WTC11 (cell line): Measurements from ENCODE around the gene PCDHGC5. TPM values are rescaled to one million over a fixed set of nuclear protein-coding genes. Genes with fewer than 3 reads are reported as not detected.

ENCODE experiments used
- ATAC-seq: fragments of 200-7000 bp; cut with Tn5 transposase; 2 replicates; pipeline ENCODE4 v1.10.0; 2021; ENCODE audit warnings: mild to moderate bottlenecking, moderate library complexity
- CTCF ChIA-PET: fragments of 300-600 bp; sonication (Branson Sonifier 250); formaldehyde crosslinking; loops from one replicate; lab custom pipeline; 2021; ENCODE audit warnings: antibody characterized with exemption; lab: Charles Lee
- POLR2A ChIA-PET: fragments of 350-600 bp; sonication (Branson Sonifier 250); formaldehyde crosslinking; loops from one replicate; lab custom pipeline; 2021; ENCODE audit warnings: antibody characterized with exemption; lab: Charles Lee
- DNase-seq: peaks from one replicate; pipeline ENCODE4 v3.0.0; 2021; ENCODE audit warnings: low spot score
- H3K27ac Mint-ChIP-seq: 2 replicates; pipeline ENCODE4 v1.8.0; 2021; ENCODE audit warnings: mixed read lengths
- H3K27me3 Mint-ChIP-seq: 2 replicates; pipeline ENCODE4 v1.8.0; 2021; ENCODE audit warnings: low read depth, mild to moderate bottlenecking, moderate library complexity, mixed read lengths
- H3K36me3 Mint-ChIP-seq: 2 replicates; pipeline ENCODE4 v1.8.0; 2021; ENCODE audit warnings: mixed read lengths
- H3K4me1 Mint-ChIP-seq: 2 replicates; pipeline ENCODE4 v1.8.0; 2022; ENCODE audit warnings: mixed read lengths
- H3K4me3 Mint-ChIP-seq: 2 replicates; pipeline ENCODE4 v1.8.0; 2021; ENCODE audit warnings: mild to moderate bottlenecking, moderate library complexity, mixed read lengths
- H3K9me3 Mint-ChIP-seq: 2 replicates; pipeline ENCODE4 v1.8.0; 2021; ENCODE audit warnings: mixed read lengths
- CBFB ChIP-seq: sonication (generic); formaldehyde crosslinking; IDR thresholded peaks from 2 replicates; pipeline ENCODE4 v1.8.1; 2022; ENCODE audit warnings: mild to moderate bottlenecking, low read depth, missing genetic modification reagents
- GRHL2 ChIP-seq: fragments of 250-450 bp; sonication (Bioruptor Pico); IDR thresholded peaks from 2 replicates; pipeline ENCODE4 v1.8.0; 2022; ENCODE audit warnings: mild to moderate bottlenecking, moderate library complexity; ENCODE audit not compliant: insufficient replicate concordance, severe bottlenecking
- ZNF219 ChIP-seq: sonication (generic); formaldehyde crosslinking; IDR thresholded peaks from 2 replicates; pipeline ENCODE4 v1.8.0; 2023; ENCODE audit warnings: missing genetic modification reagents, mild to moderate bottlenecking, borderline replicate concordance
- ZNF232 ChIP-seq: sonication (generic); formaldehyde crosslinking; IDR thresholded peaks from 2 replicates; pipeline ENCODE4 v1.8.0; 2022; ENCODE audit warnings: mild to moderate bottlenecking, missing genetic modification reagents
- ZNF263 ChIP-seq: sonication (generic); formaldehyde crosslinking; IDR thresholded peaks from 2 replicates; pipeline ENCODE4 v1.8.1; 2022; ENCODE audit warnings: low read depth, mild to moderate bottlenecking, moderate library complexity, missing genetic modification reagents
- ZNF317 ChIP-seq: sonication (generic); formaldehyde crosslinking; IDR thresholded peaks from 2 replicates; pipeline ENCODE4 v1.8.1; 2023; ENCODE audit warnings: low read depth, mild to moderate bottlenecking, moderate library complexity, missing genetic modification reagents, borderline replicate concordance
- total RNA-seq: library from RNA; stranded (reverse); gene quantifications from 3 replicates; pipeline ENCODE4 v1.2.3, GENCODE V29; 2021
- TF ChIP-seq, protein P1 (sequence below): sonication (generic); formaldehyde crosslinking; IDR thresholded peaks from 2 replicates; pipeline ENCODE4 v1.8.0; 2022; ENCODE audit warnings: mild to moderate bottlenecking, missing genetic modification reagents
- TF ChIP-seq, protein P2 (sequence below): fragments of 250-450 bp; sonication (Bioruptor Pico); conservative IDR thresholded peaks from 2 replicates; pipeline ENCODE4 v1.9.0; 2021; ENCODE audit warnings: mild to moderate bottlenecking
- TF ChIP-seq, protein P3 (sequence below): sonication (generic); formaldehyde crosslinking; IDR thresholded peaks from 2 replicates; pipeline ENCODE4 v1.8.1; 2022; ENCODE audit warnings: mild to moderate bottlenecking, missing genetic modification reagents, moderate library complexity, borderline replicate concordance
- TF ChIP-seq, protein P4 (sequence below): sonication (generic); formaldehyde crosslinking; IDR thresholded peaks from 2 replicates; pipeline ENCODE4 v1.8.1; 2022; ENCODE audit warnings: low read depth, mild to moderate bottlenecking, moderate library complexity, missing genetic modification reagents, borderline replicate concordance
- TF ChIP-seq, protein P5 (sequence below): sonication (generic); formaldehyde crosslinking; IDR thresholded peaks from 2 replicates; pipeline ENCODE4 v1.8.0; 2022; ENCODE audit warnings: missing genetic modification reagents
- TF ChIP-seq, protein P6 (sequence below): sonication (generic); formaldehyde crosslinking; IDR thresholded peaks from 2 replicates; pipeline ENCODE4 v1.8.0; 2023; ENCODE audit warnings: missing genetic modification reagents, mild to moderate bottlenecking, borderline replicate concordance
- TF ChIP-seq, protein P7 (sequence below): sonication (generic); formaldehyde crosslinking; IDR thresholded peaks from 2 replicates; pipeline ENCODE4 v1.8.1; 2023; ENCODE audit warnings: mild to moderate bottlenecking, missing genetic modification reagents

Gene PCDHGC5
- total RNA-seq, 1 experiment from 2014 or later: 1.5 TPM

DNA sequence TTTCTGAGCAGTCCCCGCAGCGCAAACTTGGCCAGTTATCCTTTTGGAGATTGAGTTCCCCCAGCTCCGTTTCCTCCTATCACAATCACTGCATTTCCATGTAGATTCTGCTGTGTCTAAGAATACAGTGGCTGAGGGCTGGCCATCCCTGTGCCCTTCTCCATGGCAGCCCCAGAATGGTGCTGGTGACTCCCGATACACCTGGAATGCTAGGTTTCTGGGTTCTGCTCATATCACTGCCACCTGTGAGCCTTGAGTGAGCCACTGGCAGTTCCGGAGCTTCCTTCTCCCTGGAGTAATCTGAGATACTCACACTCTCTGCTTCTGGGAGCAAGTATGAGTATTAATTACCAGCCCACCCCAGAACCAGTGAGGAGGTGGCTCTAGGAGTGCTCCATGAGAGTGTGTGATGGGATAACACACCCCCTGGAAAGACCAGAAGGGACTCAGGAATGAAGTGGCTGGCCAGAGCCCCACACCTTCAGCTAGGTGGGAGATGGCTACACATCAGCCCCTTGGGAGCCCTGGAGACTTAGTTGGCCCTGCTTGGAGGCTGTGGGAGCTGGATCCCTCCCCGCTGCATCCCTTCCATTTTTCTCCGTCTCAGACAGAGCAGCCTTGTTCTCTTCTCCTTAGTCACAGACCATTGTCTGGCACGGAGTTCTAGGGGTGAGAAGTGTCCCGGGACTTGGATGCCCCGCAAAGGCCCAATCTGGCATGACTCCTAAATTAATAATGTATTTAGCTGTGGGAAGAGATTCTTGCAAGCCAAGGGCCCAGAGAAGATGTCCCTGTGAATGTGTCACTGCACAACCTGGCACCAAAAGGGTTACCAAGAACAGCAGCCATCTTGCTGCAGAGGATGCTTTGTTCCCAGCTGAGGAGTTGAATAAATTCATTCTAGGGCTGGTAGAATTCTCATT, 4.9 kb downstream of the PCDHGC5 start:
- Mint-ChIP-seq H3K36me3 (peaks cover 13% of the 10 kb centered on the region), H3K4me1 (peaks cover 50% of the 10 kb centered on the region), H3K9me3 (no peaks in the 10 kb centered on the region), H3K27me3 (peaks cover 51% of the 10 kb centered on the region), H3K27ac (no peak overlapping the region), H3K4me3 (no peak overlapping the region)
- TF ChIP-seq, protein P1, sequence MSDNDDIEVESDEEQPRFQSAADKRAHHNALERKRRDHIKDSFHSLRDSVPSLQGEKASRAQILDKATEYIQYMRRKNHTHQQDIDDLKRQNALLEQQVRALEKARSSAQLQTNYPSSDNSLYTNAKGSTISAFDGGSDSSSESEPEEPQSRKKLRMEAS (CRISPR knock-in tag): no peak
- TF ChIP-seq, protein P2, sequence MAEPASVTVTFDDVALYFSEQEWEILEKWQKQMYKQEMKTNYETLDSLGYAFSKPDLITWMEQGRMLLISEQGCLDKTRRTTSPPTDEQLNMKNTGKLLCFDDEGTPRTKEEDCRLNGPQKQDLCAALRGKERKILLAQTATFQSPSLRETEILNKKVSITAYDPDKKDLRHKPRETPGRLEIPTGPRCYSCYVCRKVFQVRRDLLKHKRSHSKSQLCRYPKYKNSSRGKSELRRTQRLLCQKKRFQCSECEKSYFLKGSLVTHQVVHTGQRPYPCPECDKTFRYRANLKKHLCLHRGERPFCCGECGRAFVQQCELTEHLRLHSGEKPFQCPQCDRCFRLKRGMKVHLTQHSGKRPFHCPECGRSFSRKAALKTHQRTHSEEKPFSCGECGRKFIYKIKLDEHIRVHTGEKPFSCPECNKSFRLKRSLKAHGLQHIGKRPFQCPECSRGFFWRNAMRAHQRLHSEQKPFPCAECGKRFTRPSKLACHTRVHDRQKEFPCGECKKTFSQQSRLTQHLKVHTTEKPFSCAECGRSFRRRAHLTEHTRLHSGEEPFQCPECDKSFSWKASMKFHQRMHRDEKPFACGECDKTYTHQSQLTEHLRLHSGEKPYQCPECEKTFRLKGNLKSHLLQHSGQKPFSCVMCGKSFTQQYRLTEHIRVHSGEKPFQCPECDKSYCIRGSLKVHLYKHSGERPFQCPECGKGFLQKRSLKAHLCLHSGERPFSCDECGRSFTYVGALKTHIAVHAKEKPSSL (CRISPR knock-in tag): no peak
- TF ChIP-seq, protein P3, sequence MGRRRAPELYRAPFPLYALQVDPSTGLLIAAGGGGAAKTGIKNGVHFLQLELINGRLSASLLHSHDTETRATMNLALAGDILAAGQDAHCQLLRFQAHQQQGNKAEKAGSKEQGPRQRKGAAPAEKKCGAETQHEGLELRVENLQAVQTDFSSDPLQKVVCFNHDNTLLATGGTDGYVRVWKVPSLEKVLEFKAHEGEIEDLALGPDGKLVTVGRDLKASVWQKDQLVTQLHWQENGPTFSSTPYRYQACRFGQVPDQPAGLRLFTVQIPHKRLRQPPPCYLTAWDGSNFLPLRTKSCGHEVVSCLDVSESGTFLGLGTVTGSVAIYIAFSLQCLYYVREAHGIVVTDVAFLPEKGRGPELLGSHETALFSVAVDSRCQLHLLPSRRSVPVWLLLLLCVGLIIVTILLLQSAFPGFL (CRISPR knock-in tag): no peak
- TF ChIP-seq, protein P4, sequence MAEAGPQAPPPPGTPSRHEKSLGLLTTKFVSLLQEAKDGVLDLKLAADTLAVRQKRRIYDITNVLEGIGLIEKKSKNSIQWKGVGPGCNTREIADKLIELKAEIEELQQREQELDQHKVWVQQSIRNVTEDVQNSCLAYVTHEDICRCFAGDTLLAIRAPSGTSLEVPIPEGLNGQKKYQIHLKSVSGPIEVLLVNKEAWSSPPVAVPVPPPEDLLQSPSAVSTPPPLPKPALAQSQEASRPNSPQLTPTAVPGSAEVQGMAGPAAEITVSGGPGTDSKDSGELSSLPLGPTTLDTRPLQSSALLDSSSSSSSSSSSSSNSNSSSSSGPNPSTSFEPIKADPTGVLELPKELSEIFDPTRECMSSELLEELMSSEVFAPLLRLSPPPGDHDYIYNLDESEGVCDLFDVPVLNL (CRISPR knock-in tag): no peak
- no peak for TF ChIP-seq ZNF317 (CRISPR knock-in tag)
- TF ChIP-seq ZNF219 (CRISPR knock-in tag): no peak
- no peak for TF ChIP-seq ZNF263 (CRISPR knock-in tag)
- TF ChIP-seq ZNF232 (CRISPR knock-in tag): no peak
- no peak for TF ChIP-seq GRHL2 (CRISPR knock-in tag)
- TF ChIP-seq, protein P5, sequence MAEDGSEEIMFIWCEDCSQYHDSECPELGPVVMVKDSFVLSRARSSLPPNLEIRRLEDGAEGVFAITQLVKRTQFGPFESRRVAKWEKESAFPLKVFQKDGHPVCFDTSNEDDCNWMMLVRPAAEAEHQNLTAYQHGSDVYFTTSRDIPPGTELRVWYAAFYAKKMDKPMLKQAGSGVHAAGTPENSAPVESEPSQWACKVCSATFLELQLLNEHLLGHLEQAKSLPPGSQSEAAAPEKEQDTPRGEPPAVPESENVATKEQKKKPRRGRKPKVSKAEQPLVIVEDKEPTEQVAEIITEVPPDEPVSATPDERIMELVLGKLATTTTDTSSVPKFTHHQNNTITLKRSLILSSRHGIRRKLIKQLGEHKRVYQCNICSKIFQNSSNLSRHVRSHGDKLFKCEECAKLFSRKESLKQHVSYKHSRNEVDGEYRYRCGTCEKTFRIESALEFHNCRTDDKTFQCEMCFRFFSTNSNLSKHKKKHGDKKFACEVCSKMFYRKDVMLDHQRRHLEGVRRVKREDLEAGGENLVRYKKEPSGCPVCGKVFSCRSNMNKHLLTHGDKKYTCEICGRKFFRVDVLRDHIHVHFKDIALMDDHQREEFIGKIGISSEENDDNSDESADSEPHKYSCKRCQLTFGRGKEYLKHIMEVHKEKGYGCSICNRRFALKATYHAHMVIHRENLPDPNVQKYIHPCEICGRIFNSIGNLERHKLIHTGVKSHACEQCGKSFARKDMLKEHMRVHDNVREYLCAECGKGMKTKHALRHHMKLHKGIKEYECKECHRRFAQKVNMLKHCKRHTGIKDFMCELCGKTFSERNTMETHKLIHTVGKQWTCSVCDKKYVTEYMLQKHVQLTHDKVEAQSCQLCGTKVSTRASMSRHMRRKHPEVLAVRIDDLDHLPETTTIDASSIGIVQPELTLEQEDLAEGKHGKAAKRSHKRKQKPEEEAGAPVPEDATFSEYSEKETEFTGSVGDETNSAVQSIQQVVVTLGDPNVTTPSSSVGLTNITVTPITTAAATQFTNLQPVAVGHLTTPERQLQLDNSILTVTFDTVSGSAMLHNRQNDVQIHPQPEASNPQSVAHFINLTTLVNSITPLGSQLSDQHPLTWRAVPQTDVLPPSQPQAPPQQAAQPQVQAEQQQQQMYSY (CRISPR knock-in tag): no peak
- no peak for TF ChIP-seq CBFB (CRISPR knock-in tag)
- TF ChIP-seq, protein P6, sequence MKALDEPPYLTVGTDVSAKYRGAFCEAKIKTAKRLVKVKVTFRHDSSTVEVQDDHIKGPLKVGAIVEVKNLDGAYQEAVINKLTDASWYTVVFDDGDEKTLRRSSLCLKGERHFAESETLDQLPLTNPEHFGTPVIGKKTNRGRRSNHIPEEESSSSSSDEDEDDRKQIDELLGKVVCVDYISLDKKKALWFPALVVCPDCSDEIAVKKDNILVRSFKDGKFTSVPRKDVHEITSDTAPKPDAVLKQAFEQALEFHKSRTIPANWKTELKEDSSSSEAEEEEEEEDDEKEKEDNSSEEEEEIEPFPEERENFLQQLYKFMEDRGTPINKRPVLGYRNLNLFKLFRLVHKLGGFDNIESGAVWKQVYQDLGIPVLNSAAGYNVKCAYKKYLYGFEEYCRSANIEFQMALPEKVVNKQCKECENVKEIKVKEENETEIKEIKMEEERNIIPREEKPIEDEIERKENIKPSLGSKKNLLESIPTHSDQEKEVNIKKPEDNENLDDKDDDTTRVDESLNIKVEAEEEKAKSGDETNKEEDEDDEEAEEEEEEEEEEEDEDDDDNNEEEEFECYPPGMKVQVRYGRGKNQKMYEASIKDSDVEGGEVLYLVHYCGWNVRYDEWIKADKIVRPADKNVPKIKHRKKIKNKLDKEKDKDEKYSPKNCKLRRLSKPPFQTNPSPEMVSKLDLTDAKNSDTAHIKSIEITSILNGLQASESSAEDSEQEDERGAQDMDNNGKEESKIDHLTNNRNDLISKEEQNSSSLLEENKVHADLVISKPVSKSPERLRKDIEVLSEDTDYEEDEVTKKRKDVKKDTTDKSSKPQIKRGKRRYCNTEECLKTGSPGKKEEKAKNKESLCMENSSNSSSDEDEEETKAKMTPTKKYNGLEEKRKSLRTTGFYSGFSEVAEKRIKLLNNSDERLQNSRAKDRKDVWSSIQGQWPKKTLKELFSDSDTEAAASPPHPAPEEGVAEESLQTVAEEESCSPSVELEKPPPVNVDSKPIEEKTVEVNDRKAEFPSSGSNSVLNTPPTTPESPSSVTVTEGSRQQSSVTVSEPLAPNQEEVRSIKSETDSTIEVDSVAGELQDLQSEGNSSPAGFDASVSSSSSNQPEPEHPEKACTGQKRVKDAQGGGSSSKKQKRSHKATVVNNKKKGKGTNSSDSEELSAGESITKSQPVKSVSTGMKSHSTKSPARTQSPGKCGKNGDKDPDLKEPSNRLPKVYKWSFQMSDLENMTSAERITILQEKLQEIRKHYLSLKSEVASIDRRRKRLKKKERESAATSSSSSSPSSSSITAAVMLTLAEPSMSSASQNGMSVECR (CRISPR knock-in tag): no peak
- TF ChIP-seq, protein P7, sequence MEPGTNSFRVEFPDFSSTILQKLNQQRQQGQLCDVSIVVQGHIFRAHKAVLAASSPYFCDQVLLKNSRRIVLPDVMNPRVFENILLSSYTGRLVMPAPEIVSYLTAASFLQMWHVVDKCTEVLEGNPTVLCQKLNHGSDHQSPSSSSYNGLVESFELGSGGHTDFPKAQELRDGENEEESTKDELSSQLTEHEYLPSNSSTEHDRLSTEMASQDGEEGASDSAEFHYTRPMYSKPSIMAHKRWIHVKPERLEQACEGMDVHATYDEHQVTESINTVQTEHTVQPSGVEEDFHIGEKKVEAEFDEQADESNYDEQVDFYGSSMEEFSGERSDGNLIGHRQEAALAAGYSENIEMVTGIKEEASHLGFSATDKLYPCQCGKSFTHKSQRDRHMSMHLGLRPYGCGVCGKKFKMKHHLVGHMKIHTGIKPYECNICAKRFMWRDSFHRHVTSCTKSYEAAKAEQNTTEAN (CRISPR knock-in tag): no peak
- POLR2A ChIA-PET: interaction anchor here (4.5 kb wide), 1 partner anchor 9 kb away, joined by 17 read pairs; the partner anchor contains the start of gene PCDHGC4
- no peak for ATAC-seq
- no peak for DNase-seq
- CTCF ChIA-PET: interaction anchor here (0.6 to 6.8 kb wide), 17 partner anchors 8 to 270 kb away, joined by 3 to 113 read pairs (median 11); partner anchors contain the start of genes PCDHB14, PCDHGA1, PCDHGA10 and PCDHGA11
